Adrenal gland (tissue), 12 donors: ENCODE data around the gene KCNJ9. TPM values are rescaled to one million over a fixed set of nuclear protein-coding genes. Genes with fewer than 3 reads are reported as not detected.
"Not testable (repeated sequence)": the region's sequence is repeated elsewhere in the genome, so short reads cannot be mapped to it uniquely, and the experiment has no call there.

ENCODE experiments used
- DNase-seq, 7 donors: peaks; one replicate each; pipeline ENCODE4 v3.0.0-alpha.2; 2019 to 2020
- H3K27ac ChIP-seq, 5 donors: fragments of 200-600 bp; sonication (generic) in 4 of 5; 1 replicate in 3 of 5; 2 replicates in 2 of 5; pipeline versions ENCODE4 v1.5.1 to v1.8.0; 2016 to 2020; ENCODE audit warnings: mild to moderate bottlenecking in 1 of 5
- H3K27me3 ChIP-seq: fragments of 200-600 bp; 2 replicates; pipeline ENCODE4 v1.8.0; 2021
- H3K36me3 ChIP-seq, 2 donors: fragments of 200-600 bp; replicated peaks in 1 of 2; 1 replicate in 1 of 2; 2 replicates in 1 of 2; pipeline versions ENCODE4 v1.5.1 to v1.8.0; 2018 to 2022
- H3K4me1 ChIP-seq, 2 donors: fragments of 200-600 bp; replicated peaks in 1 of 2; 1 replicate in 1 of 2; 2 replicates in 1 of 2; pipeline versions ENCODE4 v1.5.1 to v1.8.0; 2018 to 2021
- H3K4me3 ChIP-seq, 4 donors: fragments of 200-600 bp; sonication (generic) in 3 of 4; one replicate each; pipeline ENCODE4 v1.5.1; 2016 to 2018
- H3K9me3 ChIP-seq, 3 donors: fragments of 200-600 bp; sonication (generic) in 1 of 3; replicated peaks in 1 of 3; 1 replicate in 2 of 3; 2 replicates in 1 of 3; pipeline versions ENCODE4 v1.5.1 to v1.8.0; 2016 to 2021
- POLR2A ChIP-seq, 2 donors: fragments of 450-650 bp; IDR thresholded peaks; one replicate each; pipeline ENCODE4 v1.6.1; 2017; ENCODE audit warnings: antibody characterized with exemption in 2 of 2, mild to moderate bottlenecking in 2 of 2, moderate library complexity in 1 of 2
- WGBS, 4 donors: extraction: QIAGEN DNeasy Blood & Tissue Kit in 2 of 4; methylation state at CpG; one replicate each; pipeline versions ENCODE4 v1.1.5 to v1.1.7; 2013 to 2017; 5-methylcytosine and 5-hydroxymethylcytosine counted together
- intact Hi-C, 2 donors: fragments of 100-400 bp; cut with DNase I; formaldehyde crosslinking; loops; one replicate each; pipeline versions ENCODE4 v1.14.1 to v1.15.0; 2022 to 2023
- polyA plus RNA-seq, 3 donors: library from polyadenylated mRNA; stranded (reverse); fragments of 200-250 nt in 2 of 3; fragments of 350-450 nt in 1 of 3; fragmentation: Illumina TruSeq in 1 of 3; extraction: RNeasy Lipid Tissue Mini Kit (QIAGEN cat#74804) in 1 of 3; gene quantifications; one replicate each; pipeline ENCODE4 v1.2.3, GENCODE V29; 2013 to 2014
- total RNA-seq, 9 donors: library from RNA; depleted of rRNA in 4 of 9; stranded (reverse); fragments of >200 nt in 4 of 9; fragments of 120-200 nt in 1 of 9; fragmentation: NEBNext Ultra II Directional in 1 of 9; extraction: Animal tissue kit (Norgen Biotek cat#: 25700) in 1 of 9; gene quantifications; one replicate each; pipeline versions ENCODE4 v1.1.0 to v1.2.4, GENCODE V29; 2013 to 2023
- TF ChIP-seq, protein P1 (sequence below), 6 experiments: fragments of 450-650 bp in 4 of 6; fragments of 200-600 bp in 2 of 6; sonication (generic) in 1 of 6; IDR thresholded peaks; 1 replicate in 5 of 6; 2 replicates in 1 of 6; pipeline versions ENCODE4 v1.5.1 to v1.8.0; 2016 to 2021; ENCODE audit warnings: antibody characterized with exemption in 6 of 6, mild to moderate bottlenecking in 2 of 6, moderate library complexity in 1 of 6
- donor health status: healthy with polysubstance abuse.
- donor health status: Bipolar disorder and iron deficiency.
- donor health status: DM: yes; HTN: yes; CAD: no.
- donor health status: DM: no; HTN: no; CAD: no.
- donor health status: DM: no; HTN: no; CAD: no.
- donor health status: DM: yes; HTN: yes; CAD: no.

KCNJ9 gene
- total and polyA plus RNA-seq, 12 donors, result 0.14 to 1.1 (median 0.22) TPM; not detected in 6

DNA sequence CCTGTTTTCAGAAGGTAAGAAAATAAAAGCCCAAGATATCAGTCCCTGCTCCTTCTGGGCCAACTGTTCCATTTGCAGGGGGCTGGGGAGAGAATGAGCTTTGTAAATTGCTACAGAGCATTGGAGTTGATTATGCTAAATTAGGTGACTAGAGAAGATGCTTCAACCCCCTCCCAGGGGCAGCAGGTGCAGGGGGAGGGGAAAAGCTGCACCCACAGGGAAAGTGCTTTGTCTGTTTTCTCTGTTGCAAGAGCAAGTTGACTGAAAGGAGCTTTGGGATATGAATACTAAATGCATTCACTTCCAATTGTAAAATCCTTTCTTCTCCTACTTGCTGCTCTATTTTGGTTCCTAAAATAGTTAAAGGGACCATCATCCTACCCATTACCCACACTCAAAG, 33.0 kb upstream of the KCNJ9 start:
- Histone ChIP-seq H3K36me3 (no peaks in the 10 kb centered on the region), H3K9me3 (no peaks in the 10 kb centered on the region), H3K27me3 (no peaks in the 10 kb centered on the region), H3K27ac (no peak overlapping the region), H3K4me1 (peaks cover 0 to 5% of the 10 kb centered on the region in 2 donors), H3K4me3 (no peak overlapping the region)
- TF ChIP-seq, protein P1, sequence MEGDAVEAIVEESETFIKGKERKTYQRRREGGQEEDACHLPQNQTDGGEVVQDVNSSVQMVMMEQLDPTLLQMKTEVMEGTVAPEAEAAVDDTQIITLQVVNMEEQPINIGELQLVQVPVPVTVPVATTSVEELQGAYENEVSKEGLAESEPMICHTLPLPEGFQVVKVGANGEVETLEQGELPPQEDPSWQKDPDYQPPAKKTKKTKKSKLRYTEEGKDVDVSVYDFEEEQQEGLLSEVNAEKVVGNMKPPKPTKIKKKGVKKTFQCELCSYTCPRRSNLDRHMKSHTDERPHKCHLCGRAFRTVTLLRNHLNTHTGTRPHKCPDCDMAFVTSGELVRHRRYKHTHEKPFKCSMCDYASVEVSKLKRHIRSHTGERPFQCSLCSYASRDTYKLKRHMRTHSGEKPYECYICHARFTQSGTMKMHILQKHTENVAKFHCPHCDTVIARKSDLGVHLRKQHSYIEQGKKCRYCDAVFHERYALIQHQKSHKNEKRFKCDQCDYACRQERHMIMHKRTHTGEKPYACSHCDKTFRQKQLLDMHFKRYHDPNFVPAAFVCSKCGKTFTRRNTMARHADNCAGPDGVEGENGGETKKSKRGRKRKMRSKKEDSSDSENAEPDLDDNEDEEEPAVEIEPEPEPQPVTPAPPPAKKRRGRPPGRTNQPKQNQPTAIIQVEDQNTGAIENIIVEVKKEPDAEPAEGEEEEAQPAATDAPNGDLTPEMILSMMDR (IDR thresholded peaks at IDR 0.05), result no peak
- TF ChIP-seq POLR2A (IDR thresholded peaks at IDR 0.05), result no peak
- intact Hi-C loops, result no loop called here
- DNase-seq, result no peak

- DNase-seq, result no peak
- intact Hi-C loops, result no loop called here
- H3K4me3 ChIP-seq, result no peak overlapping the region
- H3K4me1 ChIP-seq, result peaks cover 0 to 5% of the 10 kb centered on the region in 2 donors
- H3K27me3 ChIP-seq, result no peaks in the 10 kb centered on the region
- TF ChIP-seq, protein P1 (IDR thresholded peaks at IDR 0.05), result no peak
- TF ChIP-seq POLR2A (IDR thresholded peaks at IDR 0.05), result no peak
- H3K27ac ChIP-seq, result no peak overlapping the region
- 70 to 82% (median 78%) methylated on average over 3 of the region's 3 CpGs for WGBS, 4 donors
- no peaks in the 10 kb centered on the region for H3K9me3 ChIP-seq
- H3K36me3 ChIP-seq, result no peaks in the 10 kb centered on the region
Measured at GRCh38 chr1:160049101-160049500, 32.2 kb upstream of the KCNJ9 start.

- intact Hi-C loops, H3K27me3 ChIP-seq, DNase-seq, H3K4me1 ChIP-seq, H3K27ac ChIP-seq, H3K9me3 ChIP-seq, H3K36me3 ChIP-seq, H3K4me3 ChIP-seq: not testable (repeated sequence)
- WGBS, 4 donors, result 71 to 85% (median 81%) methylated on average over 2 of the region's 2 CpGs
Measured at GRCh38 chr1:160050182-160050581, 31.2 kb upstream of the KCNJ9 start.

GRCh38 chr1:160050619-160051018, 30.7 kb upstream of the KCNJ9 start:
- 79 to 91% (median 85%) methylated on average over 1 of the region's 1 CpG for WGBS, 4 donors
- peaks cover 0 to 5% of the 10 kb centered on the region in 2 donors for H3K4me1 ChIP-seq
- DNase-seq, result no peak
- intact Hi-C loops, result no loop called here
- TF ChIP-seq, protein P1 (IDR thresholded peaks at IDR 0.05), result no peak
- TF ChIP-seq POLR2A (IDR thresholded peaks at IDR 0.05), result no peak
- H3K27ac ChIP-seq, result no peak overlapping the region
- no peaks in the 10 kb centered on the region for H3K36me3 ChIP-seq
- no peaks in the 10 kb centered on the region for H3K27me3 ChIP-seq
- H3K9me3 ChIP-seq, result no peaks in the 10 kb centered on the region
- H3K4me3 ChIP-seq, result no peak overlapping the region

DNA sequence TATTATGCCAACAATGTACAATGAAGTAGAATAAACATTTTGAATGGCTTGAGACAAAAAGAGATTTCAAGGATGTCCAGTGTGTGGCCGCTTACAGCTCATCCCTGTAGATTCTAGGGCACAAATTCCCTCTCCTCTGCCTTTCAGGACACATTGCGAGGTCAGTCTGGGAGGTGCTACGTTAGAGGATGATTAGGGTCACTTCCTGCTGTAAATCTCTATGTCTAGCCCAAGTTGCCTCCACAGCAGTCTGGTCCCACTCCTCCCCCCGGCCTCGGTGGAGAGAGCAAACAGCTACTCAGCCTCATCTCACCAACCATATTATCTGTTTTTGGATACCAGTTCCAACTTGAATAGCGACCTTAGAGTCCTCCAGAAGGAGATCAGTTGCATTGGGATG, 28.4 kb upstream of the KCNJ9 start:
- H3K27ac ChIP-seq, result no peak overlapping the region
- WGBS, 4 donors, result 46 to 60% (median 50%) methylated on average over 6 of the region's 6 CpGs
- no peaks in the 10 kb centered on the region for H3K36me3 ChIP-seq
- no peaks in the 10 kb centered on the region for H3K9me3 ChIP-seq
- DNase-seq, result no peak
- TF ChIP-seq POLR2A (IDR thresholded peaks at IDR 0.05), result no peak
- TF ChIP-seq, protein P1 (IDR thresholded peaks at IDR 0.05), result no peak
- H3K4me3 ChIP-seq, result no peak overlapping the region
- intact Hi-C loops, result no loop called here
- no peaks in the 10 kb centered on the region for H3K4me1 ChIP-seq
- H3K27me3 ChIP-seq, result no peaks in the 10 kb centered on the region
